OCI-M2 (cell line): ENCODE measurements around the gene KRTAP1-4.
"Not testable (repeated sequence)": the region's sequence is repeated elsewhere in the genome, so short reads cannot be mapped to it uniquely, and the experiment has no call there.

ENCODE experiments used
- DNase-seq: peaks from one replicate; lab custom pipeline; 2025; ENCODE audit not compliant: unreplicated experiment; lab: John Stamatoyannopoulos, UW

The KRTAP1-4 gene

GRCh38 chr17:41008811-41009210 is 21.2 kb downstream of the KRTAP1-4 start, which contains the start of gene KRTAP3-1:
TSS of gene KRTAP3-1 (minus strand) at chr17:41009128. CDS start at chr17:41009074, 54 bp downstream.
- DNase-seq = no peak

- DNase-seq = no peak
These were observed 25.6 kb downstream of the KRTAP1-4 start for GRCh38 chr17:41004397-41004796.

- no peak for DNase-seq
These were observed 26.1 kb downstream of the KRTAP1-4 start for GRCh38 chr17:41003926-41004325.

GRCh38 chr17:41002814-41003213 is 27.2 kb downstream of the KRTAP1-4 start:
- DNase-seq = no peak

- no peak for DNase-seq
These were observed 28.2 kb downstream of the KRTAP1-4 start for GRCh38 chr17:41001795-41002194.

GRCh38 chr17:40999563-40999962 is 30.4 kb downstream of the KRTAP1-4 start, which contains the start of gene KRTAP3-2:
TSS of gene KRTAP3-2 (minus strand) at chr17:40999906. CDS start at chr17:40999853, 53 bp downstream.
- DNase-seq = not testable (repeated sequence)

GRCh38 chr17:40997361-40997760 is 32.6 kb downstream of the KRTAP1-4 start:
- no peak for DNase-seq

- DNase-seq = no peak
These were observed 33.2 kb downstream of the KRTAP1-4 start for GRCh38 chr17:40996829-40997228.

- DNase-seq = no peak
These were observed 34.9 kb downstream of the KRTAP1-4 start for GRCh38 chr17:40995116-40995515.

- DNase-seq = no peak
These were observed 36.2 kb downstream of the KRTAP1-4 start, which contains the start of gene KRTAP3-3 for GRCh38 chr17:40993839-40994238. TSS of gene KRTAP3-3 (minus strand) at chr17:40994164. CDS start at chr17:40994097, 67 bp downstream.

- no peak for DNase-seq
These were observed 36.9 kb downstream of the KRTAP1-4 start for GRCh38 chr17:40993084-40993483.

- DNase-seq = no peak
These were observed 37.3 kb downstream of the KRTAP1-4 start for GRCh38 chr17:40992666-40993065.

GRCh38 chr17:40986920-40987319 is 43.1 kb downstream of the KRTAP1-4 start:
- DNase-seq = no peak

GRCh38 chr17:40984226-40984625 is 45.8 kb downstream of the KRTAP1-4 start, which contains the start of gene KRT40:
TSS of gene KRT40 (minus strand) at chr17:40984326. CDS start at chr17:40984273, 53 bp downstream.
- DNase-seq = no peak

GRCh38 chr17:40981115-40981514 is 48.9 kb downstream of the KRTAP1-4 start:
- DNase-seq = no peak

- no peak for DNase-seq
These were observed 49.4 kb downstream of the KRTAP1-4 start for GRCh38 chr17:40980596-40980995.

- DNase-seq = no peak
These were observed 49.9 kb downstream of the KRTAP1-4 start for GRCh38 chr17:40980117-40980516.
